HFF-Myc (cell line): Measurements from ENCODE around the gene PRKCB.

Source experiments
- DNase-seq: peaks from one replicate; pipeline ENCODE4 v3.0.0-alpha.2; 2011; ENCODE audit warnings: low read depth; ENCODE audit errors: extremely low read depth
- H3K4me3 ChIP-seq: replicated peaks from 2 replicates; pipeline ENCODE4 v1.5.1; 2011; ENCODE audit warnings: low read depth, mild to moderate bottlenecking, control low read depth, low read length
- TF ChIP-seq, protein P1 (sequence below): IDR thresholded peaks from 2 replicates; pipeline ENCODE4 v1.5.1; 2012; ENCODE audit warnings: mild to moderate bottlenecking, low read depth, low read length, control low read depth; ENCODE audit errors: missing control alignments

The PRKCB gene

GRCh38 chr16:23868136-23868535, 32.4 kb downstream of the PRKCB start:
- DNase-seq = no peak
- no peak overlapping the region for H3K4me3 ChIP-seq
- TF ChIP-seq, protein P1, sequence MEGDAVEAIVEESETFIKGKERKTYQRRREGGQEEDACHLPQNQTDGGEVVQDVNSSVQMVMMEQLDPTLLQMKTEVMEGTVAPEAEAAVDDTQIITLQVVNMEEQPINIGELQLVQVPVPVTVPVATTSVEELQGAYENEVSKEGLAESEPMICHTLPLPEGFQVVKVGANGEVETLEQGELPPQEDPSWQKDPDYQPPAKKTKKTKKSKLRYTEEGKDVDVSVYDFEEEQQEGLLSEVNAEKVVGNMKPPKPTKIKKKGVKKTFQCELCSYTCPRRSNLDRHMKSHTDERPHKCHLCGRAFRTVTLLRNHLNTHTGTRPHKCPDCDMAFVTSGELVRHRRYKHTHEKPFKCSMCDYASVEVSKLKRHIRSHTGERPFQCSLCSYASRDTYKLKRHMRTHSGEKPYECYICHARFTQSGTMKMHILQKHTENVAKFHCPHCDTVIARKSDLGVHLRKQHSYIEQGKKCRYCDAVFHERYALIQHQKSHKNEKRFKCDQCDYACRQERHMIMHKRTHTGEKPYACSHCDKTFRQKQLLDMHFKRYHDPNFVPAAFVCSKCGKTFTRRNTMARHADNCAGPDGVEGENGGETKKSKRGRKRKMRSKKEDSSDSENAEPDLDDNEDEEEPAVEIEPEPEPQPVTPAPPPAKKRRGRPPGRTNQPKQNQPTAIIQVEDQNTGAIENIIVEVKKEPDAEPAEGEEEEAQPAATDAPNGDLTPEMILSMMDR = no peak

DNA sequence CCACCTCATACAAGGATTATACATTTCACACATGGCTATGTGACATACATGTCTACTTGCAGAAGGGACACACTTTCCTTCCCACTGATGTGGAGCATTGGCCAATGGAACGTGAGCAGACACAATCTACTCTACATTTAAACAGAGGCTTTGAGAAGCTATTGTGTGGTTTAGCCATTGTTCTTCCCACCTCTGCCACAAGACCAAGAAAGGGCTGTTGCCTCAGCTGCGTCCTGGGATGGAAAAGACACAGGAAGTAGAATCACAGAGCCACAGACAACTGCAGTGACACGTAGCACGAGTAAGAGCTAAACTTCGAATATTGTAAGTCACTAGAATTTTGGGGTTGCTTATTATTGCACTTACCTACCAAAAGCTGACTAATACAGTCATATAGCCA, 33.3 kb downstream of the PRKCB start:
- H3K4me3 ChIP-seq = no peak overlapping the region
- DNase-seq = no peak
- TF ChIP-seq, protein P1 = no peak

DNA sequence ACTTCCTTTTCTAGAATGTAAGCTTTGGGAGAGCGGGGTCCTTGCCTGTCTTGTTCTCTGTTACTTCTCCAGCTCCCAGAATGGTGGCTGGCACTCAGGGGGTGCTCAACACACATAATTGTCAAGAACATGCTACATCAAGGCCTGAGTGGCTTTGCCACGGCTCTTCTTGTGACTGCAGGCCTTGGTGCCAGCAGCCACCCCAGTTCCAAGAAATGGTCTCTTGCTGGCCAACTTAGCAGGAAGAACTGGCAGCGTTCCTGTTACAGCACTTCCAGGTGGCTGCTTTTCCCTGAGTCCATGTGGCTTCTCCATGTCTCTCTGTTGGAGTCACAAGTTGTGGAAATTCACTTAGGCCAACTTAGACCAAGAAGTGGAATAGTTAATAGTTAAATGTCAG, 36.1 kb downstream of the PRKCB start:
- TF ChIP-seq, protein P1 = no peak
- H3K4me3 ChIP-seq = no peak overlapping the region
- no peak for DNase-seq

- no peak overlapping the region for H3K4me3 ChIP-seq
- DNase-seq = no peak
Measured at GRCh38 chr16:23874613-23875294, 39.0 kb downstream of the PRKCB start.

GRCh38 chr16:23876256-23876896, 40.6 kb downstream of the PRKCB start:
- DNase-seq = no peak
- TF ChIP-seq, protein P1 = no peak
- H3K4me3 ChIP-seq = no peak overlapping the region

More at GRCh38 chr16:23874613-23875294, 39.0 kb downstream of the PRKCB start:
- TF ChIP-seq, protein P1 = no peak

DNA sequence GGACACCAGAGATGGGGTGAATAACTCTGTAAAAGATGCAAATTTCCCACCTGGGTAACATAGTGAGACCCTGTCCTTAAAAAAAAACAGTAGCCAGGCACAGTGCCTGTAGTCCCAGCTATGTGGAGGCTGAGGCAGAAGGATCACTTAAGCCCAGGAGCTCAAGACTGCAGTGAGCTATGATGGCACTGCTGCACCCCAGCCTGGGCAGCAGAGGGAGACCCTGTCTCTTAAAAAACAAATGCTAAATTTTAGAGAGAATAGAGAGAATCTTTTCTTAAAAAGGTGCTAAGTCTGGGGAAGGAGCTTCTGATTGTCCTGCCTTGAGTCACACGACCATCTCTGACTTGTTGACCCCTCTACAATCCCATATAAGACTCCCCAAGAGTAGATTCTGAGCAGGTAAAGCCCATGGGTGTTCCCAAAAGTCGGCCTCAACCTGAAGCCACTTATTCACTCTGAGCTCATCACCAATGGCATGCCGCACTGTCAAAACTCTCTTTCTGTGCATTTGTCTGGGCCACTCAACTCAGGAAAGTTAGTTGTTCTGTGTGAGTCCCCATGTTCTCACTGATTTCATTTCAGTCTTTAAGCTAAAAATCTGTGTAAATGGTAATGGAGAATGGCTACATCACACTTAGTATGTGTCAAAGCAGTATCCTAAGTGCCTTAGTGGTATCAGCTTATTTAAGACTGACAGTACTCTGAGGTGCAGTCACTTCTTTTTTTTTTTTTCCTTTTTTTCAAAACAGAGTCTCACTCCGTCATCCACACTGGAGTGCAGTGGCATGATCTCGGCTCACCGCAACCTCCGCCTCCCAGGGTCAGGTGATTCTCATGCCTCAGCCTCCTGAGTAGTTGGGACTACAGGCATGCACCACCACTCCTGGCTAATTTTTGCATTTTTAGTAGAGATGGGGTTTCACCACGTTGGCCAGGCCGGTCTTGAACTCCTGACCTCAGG, 41.6 kb downstream of the PRKCB start:
- no peak overlapping the region for H3K4me3 ChIP-seq
- DNase-seq = no peak
- TF ChIP-seq, protein P1 = no peak
